ENCODE results near the gene IL15. TPM values are rescaled to one million over a fixed set of nuclear protein-coding genes. Genes with fewer than 3 reads are reported as not detected.
"Not testable (repeated sequence)": the region's sequence is repeated elsewhere in the genome, so short reads cannot be mapped to it uniquely, and the experiment has no call there.

The IL15 gene
- total RNA-seq, 1 donor from 2014 or later, result 7.0 TPM

- DNase-seq (ENCODE audit: low spot score), result no peak
Measured at GRCh38 chr4:141702472-141703182, 66.2 kb downstream of the IL15 start.

GRCh38 chr4:141703497-141703896, 67.1 kb downstream of the IL15 start:
- DNase-seq (ENCODE audit: low spot score), result no peak

- DNase-seq (ENCODE audit: low spot score), result no peak
Measured at GRCh38 chr4:141705048-141705746, 68.8 kb downstream of the IL15 start.

- DNase-seq (ENCODE audit: low spot score), result no peak
Measured at GRCh38 chr4:141705747-141706377, 69.5 kb downstream of the IL15 start.

- no peak for DNase-seq (ENCODE audit: low spot score)
Measured at GRCh38 chr4:141706445-141706844, 70.1 kb downstream of the IL15 start.

GRCh38 chr4:141711211-141711610, 74.8 kb downstream of the IL15 start:
- no peak for DNase-seq (ENCODE audit: low spot score)

- no peak for DNase-seq (ENCODE audit: low spot score)
Measured at GRCh38 chr4:141713185-141713584, 76.8 kb downstream of the IL15 start.

- no peak for DNase-seq (ENCODE audit: low spot score)
Measured at GRCh38 chr4:141713771-141714445, 77.5 kb downstream of the IL15 start.

- no peak for DNase-seq (ENCODE audit: low spot score)
Measured at GRCh38 chr4:141719585-141719984, 83.2 kb downstream of the IL15 start.

- DNase-seq (ENCODE audit: low spot score), result no peak
Measured at GRCh38 chr4:141721174-141721573, 84.8 kb downstream of the IL15 start.

- DNase-seq (ENCODE audit: low spot score), result no peak
Measured at GRCh38 chr4:141724646-141725045, 88.3 kb downstream of the IL15 start.

- no peak for DNase-seq (ENCODE audit: low spot score)
Measured at GRCh38 chr4:141727420-141727819, 91.0 kb downstream of the IL15 start.

GRCh38 chr4:141730805-141731204, 94.4 kb downstream of the IL15 start:
- DNase-seq (ENCODE audit: low spot score), result no peak

- DNase-seq (ENCODE audit: low spot score), result no peak
Measured at GRCh38 chr4:141731481-141731880, 95.1 kb downstream of the IL15 start.

GRCh38 chr4:141739636-141740035, 103.3 kb downstream of the IL15 start:
- no peak for DNase-seq (ENCODE audit: low spot score)

GRCh38 chr4:141746026-141746425, 109.6 kb downstream of the IL15 start:
- DNase-seq (ENCODE audit: low spot score), result no peak

GRCh38 chr4:141751806-141752205, 115.4 kb downstream of the IL15 start:
- DNase-seq (ENCODE audit: low spot score), result not testable (repeated sequence)

GRCh38 chr4:141757287-141757686, 120.9 kb downstream of the IL15 start:
- DNase-seq (ENCODE audit: low spot score), result no peak

GRCh38 chr4:141759796-141760425, 123.5 kb downstream of the IL15 start:
- no peak for DNase-seq (ENCODE audit: low spot score)

GRCh38 chr4:141761926-141762325, 125.5 kb downstream of the IL15 start:
- no peak for DNase-seq (ENCODE audit: low spot score)

GRCh38 chr4:141763374-141763773, 127.0 kb downstream of the IL15 start:
- DNase-seq (ENCODE audit: low spot score), result no peak

- DNase-seq (ENCODE audit: low spot score), result no peak
Measured at GRCh38 chr4:141768954-141769353, 132.6 kb downstream of the IL15 start.

All from ureter (tissue), 1 donor.